HG03039 (cell line): ENCODE data around the gene MACROD2.
"Not testable (repeated sequence)": the region's sequence is repeated elsewhere in the genome, so short reads cannot be mapped to it uniquely, and the experiment has no call there.

Experiments
- ATAC-seq: cut with Tn5 transposase; IDR thresholded peaks from one replicate; pipeline ENCODE4 v1.9.1; 2021; ENCODE audit warnings: mild to moderate bottlenecking, moderate library complexity; ENCODE audit not compliant: unreplicated experiment

MACROD2 gene

DNA sequence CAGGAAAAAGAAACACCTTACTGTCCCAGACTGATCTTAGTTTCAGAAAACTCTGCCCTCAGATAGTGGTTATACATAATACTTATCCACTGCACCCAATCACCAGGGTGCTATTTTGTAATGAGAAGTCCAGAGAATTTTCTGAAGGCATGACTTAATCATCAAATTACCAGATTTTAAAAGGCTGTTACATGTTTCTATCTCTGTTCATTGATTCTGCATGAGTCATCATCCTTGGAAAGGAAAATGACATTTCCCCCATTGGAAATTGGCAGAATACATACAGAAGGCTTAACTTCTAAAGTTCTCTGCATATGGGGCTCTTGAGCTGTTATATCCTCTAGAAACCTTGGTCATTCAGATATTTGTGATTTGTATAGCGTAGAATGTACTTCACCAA lies 930.0 kb downstream of the MACROD2 start:
- no peak for ATAC-seq

DNA sequence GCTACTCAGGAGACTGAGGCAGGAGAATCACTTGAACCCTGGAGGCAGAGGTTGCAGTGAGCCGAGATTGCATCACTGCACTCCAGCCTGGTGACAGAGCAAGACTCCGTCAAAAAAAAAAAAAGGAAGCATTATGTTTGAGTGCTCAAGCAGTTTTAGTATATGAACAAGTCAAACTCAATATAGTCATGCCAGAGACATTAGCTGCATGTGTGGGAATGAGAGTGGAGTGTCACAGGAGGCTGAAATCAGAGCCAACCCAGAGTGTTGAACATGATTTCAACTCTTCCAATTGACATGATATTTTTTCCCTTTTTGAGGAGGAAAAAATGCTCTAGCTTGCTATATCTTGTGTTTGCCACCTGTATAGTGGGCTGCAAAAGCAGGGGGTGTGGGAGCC lies 931.1 kb downstream of the MACROD2 start:
- not testable (repeated sequence) for ATAC-seq

DNA sequence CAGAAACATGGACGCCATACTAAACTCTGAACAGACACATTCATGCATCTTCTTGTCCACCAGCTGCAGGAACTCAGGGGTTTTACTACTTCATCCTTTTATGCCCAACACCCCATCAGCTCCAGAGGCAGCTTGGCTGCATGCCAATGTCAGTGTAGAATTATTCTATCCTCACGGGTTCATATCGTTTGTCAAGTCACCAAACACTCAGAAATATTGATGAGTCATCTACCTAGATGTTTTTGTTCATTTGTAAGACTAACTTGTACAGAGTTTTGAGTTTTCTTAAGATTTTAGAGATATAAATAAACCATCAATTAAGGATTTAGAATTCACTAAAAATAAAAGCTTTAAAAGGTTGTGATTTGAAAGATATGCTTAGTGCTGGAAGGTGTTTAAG lies 932.8 kb downstream of the MACROD2 start:
- no peak for ATAC-seq

DNA sequence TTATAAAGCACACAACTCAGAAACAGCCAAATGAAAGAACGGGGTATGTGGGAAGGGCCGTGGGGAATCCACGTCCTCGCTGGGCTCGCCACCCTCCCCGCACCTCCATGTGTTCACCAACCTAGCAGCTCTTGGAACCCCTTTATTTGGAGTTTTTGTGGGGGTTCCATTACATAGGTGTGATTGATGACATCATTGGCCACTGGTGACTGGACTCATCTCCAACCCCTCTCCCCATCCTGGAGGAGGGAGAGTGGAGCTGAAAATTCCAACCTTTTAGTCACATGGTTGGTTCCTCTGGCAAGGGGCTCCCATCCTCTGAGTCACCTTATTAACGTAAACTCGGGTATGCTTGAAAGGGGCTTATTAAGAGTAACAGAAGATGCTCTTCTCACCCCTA lies 934.1 kb downstream of the MACROD2 start:
- no peak for ATAC-seq

DNA sequence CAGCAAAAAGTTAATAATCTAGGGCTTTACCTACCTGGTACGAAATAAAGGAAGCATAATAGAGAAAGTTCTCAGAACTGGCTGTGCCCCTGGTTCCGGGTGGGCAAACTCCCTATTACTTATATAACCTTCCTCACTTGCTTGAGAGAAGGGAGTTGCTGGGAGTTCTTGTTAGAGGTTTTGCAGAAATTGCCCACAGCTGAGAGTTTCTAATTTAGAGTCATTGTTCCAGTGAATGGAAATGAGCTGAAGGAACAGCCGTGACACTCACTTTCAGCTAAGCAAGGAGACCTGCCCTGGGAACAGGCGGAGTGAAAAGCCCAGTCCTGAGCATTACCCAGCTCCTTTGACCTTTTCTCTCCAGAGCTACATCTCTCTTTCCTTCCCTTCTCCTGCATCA lies 936.7 kb downstream of the MACROD2 start:
- no peak for ATAC-seq

DNA sequence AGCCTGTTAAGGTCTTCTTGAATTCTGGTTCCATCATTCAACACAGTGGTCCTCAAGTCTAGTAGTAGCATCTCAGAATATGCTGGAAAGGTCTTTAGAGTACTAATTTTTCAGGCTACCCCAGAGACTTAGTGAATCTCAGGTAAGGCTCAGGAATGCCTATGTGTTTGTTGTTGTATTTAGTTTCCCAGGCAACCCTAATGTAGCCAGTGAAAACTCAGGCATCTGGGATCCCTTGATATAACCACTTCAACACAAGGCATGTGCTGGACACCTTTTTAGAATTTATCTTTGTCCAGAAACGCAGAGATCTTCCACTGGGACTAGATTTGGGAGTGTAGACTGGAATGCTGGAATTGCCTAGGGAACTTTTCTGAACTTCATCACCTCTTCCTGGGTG lies 940.0 kb downstream of the MACROD2 start:
- no peak for ATAC-seq

DNA sequence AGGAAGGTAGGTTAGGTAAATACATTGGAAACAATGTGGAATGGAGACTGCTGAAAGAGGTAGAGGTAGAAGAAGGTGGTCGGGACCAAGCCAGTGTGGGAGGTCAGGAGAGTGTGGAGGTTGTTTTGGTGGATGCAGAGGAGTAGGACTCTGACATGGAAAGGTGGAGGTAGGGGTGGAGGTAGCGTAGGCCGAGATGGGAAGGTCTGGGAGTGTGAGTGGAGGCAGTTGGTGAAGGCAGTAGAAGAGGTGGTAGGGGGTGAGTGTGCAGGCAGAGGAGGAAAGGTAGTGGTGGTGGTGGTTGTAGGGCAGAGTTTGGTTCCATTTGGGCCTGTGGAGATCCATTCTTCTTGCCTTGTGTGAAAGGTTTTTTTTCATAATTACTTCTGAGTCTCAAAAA lies 941.7 kb downstream of the MACROD2 start:
- no peak for ATAC-seq

DNA sequence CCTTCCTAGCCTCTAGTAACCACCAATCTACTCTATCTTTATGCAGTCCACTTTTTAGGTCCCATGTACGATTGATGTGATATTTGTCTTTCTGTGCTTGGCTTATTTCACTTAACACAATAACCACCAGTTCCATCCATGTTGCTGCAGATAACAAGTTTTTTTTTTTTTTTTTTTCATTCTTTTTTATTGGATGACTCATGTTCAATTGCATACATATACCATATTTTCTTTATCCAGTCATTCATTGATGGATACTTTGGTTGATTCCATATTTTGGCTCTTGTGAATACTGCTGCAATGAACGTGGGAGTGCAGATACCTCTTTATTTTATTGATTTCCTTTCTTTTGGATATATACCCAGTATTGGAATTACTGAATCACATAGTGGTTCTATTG lies 942.5 kb downstream of the MACROD2 start:
- ATAC-seq: no peak

DNA sequence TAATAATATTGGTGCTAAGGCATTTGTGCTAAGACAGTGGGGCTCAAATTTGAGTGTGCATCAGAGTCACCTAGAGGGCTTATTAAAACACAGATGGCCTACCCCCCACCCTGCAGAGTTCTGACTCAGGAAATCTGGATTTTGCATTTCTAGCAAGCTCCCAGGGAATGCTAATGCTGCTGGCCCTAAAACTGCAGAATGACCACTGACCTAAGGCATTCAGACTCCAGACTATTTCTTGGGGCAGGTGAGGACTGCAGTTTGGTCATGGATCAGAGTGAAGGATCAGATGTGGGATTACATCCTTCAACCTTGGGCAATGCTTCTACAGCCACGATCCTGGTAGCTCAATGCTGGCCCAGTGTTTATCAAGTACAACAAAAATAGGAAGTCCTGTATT lies 952.2 kb downstream of the MACROD2 start:
- ATAC-seq: no peak

DNA sequence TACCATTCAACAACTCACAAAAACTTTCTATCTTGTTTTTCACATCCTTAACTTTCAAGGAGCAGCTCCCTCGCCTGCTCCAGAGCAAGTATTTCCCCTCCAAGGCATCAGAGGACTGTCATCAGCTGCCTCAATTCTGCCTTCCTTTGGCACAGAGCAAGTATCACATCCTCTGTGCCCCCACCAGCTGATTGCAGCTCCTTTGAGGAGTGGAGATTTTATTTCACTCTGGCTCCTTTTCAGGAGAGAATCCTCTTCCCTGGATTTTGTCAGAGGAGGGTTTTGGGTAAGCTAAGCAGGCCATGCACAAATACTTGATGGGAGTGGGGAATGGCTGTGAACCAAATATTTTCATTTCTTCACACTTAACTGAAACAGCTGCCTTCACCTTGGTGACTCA lies 952.6 kb downstream of the MACROD2 start:
- ATAC-seq: no peak

DNA sequence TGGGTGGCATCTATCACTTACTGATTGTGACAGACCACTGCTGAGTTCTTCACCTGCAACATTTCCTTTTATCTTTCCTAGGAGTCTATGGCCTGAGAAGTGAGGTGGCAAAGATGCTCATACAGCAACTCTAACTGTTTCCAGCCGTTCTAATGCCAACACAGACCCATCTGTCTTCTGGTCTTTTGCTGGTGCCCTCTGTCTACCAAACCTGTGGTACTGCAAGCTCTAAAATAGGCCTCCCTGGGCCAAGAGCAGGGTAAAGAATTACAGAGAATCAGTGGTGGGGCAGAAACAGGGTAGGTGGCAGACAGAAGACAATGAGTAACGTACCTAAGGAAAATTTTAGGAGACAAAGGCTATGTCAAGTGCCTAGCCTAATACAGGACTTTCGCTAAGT lies 953.1 kb downstream of the MACROD2 start:
- ATAC-seq: no peak

DNA sequence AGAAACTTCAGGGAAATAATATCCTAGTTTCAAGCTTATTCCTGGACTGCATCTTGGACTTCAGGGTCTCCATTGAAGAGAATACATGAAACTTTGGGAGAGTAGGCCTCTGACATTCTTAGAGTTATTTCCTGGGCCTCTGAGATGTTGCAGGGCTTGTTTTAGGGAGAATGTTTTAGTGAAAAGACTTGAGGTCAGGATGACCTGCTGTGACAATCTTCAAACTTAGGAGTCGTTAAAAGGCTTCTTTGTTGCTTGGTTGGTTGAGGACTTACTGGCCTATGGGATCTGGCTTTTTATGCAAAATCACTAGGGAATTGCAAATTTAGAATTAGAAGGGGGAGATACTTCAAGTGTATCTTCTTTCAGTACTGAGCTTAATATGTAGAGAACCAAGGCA lies 955.3 kb downstream of the MACROD2 start:
- ATAC-seq: peak; percentile 23

DNA sequence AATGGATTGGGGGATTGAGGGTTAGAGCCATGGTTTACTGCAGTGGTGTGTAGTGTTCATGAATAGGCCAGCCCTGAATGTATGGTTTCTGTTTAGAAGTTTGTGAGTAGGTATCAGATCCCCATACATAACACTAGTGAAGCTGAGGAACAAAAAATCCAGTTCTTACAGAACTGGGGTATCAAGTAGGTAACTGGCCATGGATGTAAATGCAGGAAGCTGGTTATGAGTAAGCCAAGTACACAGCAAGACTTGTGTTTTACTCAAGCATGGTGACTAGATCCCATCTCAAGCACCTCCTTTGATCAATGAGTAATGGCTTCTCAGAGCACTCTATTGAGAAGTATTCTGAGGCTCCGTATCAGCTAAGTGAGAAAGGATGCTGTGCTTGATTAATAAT lies 955.8 kb downstream of the MACROD2 start:
- peak; percentile 84 for ATAC-seq

DNA sequence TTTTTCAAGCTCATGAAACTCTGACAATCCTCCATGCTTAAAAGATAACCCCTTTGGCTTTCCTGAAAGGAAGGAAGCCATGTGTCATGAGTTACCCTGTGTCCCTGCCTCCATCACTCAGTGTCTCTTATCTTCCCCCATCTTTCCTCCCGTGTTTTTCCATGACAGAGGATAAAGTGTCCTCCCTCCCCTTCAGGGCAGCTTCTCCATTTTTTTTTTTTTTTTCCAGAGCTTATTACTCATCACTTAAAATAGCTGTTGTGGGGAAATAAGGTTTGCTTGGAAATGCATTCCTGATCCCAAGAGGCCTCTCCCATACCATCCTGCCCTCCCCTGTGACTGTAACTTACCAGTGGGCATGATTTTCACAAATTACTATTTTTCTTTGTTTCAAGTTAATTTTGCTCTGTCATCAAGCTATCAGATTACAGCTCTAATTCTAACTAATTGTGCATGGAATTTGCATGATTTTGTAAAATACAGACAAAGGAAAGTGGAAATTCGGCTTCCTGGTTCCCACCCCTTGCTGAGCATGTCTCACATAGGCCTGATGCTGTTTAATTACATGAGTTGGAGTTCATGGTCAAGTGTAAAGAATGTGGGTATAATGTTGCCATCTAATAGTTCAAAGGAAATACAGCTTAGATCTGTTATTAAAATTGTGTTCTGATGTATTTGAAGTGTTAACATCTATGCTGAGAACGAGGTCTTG lies 956.5 kb downstream of the MACROD2 start:
- ATAC-seq: no peak

DNA sequence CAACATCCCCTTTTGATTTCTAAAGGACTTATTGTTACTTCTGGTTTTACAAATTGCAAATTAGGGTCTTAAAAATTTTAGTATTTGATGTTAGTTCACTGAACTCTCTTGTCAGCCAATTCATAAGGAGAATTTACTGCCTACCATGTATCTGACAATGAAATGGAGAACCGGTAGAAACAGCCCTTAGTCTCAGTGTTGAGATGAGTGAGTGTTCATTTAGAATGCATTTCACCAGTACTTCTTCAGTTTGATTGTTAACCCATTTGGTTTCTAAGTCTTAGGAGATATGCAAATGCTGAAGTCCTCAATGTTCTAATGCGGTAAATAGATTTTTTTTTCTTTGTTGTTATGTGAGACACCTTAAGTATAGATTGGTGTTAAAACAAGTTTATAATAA lies 958.4 kb downstream of the MACROD2 start:
- ATAC-seq: no peak

DNA sequence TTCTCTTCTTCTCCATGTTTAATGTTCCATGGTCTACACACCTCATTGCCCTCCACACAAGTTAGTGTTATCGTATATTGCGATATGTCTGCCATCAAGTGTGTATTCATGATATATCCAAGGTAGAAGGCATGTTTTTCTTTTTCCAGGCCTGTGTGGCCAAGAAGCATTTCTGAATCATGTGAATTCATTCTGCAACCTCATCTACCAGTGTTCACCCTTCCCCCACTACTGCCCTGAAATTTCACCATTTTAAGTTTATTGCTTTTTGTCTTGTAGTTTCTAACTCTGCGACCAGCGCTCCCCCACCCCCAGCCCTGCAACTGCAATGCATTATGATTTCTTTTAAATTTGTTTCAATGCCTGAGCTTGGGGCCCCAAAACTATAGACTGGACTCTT lies 960.1 kb downstream of the MACROD2 start:
- no peak for ATAC-seq

DNA sequence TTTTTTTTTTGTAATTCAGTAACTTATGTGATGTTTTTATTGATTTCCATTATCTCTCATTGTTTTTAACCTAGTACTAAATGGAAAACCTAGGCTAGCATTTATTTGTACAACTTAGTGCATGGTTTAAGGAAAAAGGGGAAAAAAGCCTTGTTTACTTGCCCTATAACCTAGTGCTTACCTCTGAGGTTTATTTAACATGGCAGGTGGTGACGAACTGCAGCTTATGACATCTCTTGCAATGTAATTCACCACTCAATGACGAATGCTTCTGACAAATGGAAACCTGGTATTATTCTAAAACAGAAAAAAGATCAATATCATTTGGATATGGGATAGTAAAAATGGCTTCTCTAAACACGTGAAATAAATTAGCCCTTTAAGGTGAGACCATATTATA lies 960.7 kb downstream of the MACROD2 start:
- no peak for ATAC-seq

DNA sequence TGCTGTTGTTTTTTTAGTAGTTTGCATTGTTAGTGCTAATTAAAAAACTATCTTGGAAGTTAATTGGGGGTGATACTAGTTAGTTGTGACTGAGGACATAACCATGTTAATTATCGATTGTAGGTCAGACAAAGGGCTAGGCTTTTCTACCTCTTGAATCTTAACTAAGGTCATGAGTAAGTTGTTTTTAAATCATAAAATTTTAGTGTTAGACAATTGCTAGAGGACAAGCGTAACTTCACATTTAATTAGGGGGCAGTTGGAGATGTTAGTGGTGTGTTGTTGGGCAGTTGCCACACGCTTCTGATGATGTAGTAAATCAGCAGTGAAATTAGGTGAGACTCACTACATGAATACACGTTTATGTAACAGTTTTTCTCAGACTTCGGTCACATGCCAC lies 961.2 kb downstream of the MACROD2 start:
- ATAC-seq: no peak

DNA sequence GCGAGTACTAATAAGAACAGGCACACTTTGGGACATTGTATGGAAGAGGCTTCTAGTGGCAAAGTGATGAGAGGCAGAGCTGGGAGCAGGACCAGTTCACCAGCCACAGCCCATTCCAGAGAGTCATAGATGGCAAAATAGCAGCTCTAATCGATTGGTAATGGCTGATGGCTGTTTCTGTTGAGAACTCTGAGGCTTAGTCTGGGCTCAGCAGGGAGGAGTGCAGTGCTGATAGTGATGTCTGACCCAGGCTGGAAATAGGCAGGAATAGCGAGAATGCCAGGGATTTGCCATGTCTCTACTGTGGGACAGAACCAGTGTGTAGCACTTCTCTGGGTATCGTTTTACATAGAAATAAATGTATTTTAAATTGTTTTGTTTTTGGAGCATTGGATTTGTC lies 962.1 kb downstream of the MACROD2 start:
- ATAC-seq: no peak

DNA sequence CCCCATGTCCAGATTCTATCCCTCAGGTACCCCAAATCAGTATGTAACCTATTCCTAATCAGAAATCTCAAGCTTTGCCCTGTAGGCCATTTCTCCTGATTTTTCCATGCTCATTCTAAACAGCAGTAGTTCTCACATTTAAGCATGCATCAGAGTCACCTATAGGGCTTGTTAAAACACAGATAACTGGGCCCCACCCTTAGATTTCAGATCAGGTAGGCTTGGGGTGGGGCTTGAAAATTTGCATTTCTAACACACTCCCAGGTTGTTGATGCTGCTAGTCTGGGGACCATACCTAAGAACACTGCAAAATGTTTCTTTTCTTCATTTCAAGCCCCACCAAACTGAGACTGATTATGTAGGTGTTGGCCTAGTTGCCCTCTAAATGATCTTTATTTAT lies 963.3 kb downstream of the MACROD2 start:
- ATAC-seq: no peak

DNA sequence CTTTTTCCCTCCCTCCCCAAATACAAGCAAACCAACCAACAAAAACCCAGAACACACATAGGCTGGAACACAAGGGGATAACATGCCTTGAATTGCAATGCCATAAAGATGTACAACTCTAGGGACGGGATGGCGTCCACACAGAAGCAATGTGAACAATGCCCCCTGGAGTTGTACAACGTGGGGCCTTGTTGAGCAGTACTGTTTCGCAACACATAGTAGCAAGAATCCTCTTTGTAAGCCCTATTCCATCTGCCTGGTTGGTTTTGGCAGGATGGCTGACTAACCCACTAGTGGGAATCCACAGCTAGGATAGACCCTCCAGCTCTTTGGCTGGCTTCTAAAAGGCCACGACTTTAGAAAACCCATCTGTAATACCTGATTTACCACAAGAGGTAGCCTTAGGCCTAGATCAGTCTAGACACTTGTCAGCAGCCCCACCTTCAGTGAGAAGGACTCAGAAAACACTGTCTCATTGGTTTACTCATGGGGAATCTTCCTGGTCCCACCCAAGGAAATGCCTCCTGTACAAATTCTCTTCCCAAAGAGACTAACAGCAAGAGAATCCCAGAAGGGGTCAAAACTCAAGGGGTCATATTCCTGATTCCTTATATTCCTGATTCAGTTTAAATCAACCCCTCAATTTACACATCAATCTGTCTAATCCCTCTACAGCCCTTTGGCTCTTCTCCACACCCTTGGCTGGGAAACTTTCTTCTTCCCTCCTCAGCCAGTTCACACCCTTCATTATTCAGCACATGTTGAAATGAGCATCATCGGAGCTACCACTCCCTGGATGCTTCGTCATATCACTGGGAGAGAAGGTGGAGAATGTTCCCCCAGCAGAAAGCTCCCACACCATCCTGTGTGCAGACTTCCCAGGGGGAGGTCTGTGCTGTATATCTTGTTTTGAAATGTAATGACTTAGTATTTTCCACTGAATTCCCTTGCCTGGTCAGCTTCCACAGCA lies 964.5 kb downstream of the MACROD2 start:
- no peak for ATAC-seq

DNA sequence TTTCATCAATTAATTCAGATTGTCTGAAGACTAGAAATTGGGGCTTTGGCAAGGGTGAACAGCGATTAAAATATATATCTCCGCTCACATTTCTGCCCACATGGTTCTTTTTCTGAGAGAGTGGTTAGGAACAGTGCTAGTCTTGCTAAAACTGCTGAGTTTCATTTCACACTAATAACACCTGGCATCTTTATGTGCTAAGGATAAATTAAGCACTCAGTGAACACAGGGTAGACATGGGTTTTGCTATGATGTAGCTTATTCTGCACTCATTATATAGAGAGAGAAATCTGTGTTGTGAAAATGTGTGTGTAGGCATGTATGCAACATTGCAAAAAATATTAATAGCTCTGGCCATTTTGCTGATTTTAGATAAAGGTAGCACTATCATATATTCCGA lies 965.5 kb downstream of the MACROD2 start:
- ATAC-seq: no peak
